HG03469 (cell line): ENCODE results near the gene MIB2.
"Not testable (repeated sequence)": the region's sequence is repeated elsewhere in the genome, so short reads cannot be mapped to it uniquely, and the experiment has no call there.

Experiments used
- ATAC-seq: cut with Tn5 transposase; IDR thresholded peaks from one replicate; pipeline ENCODE4 v1.9.1; 2021; ENCODE audit warnings: mild to moderate bottlenecking, moderate library complexity, moderate number of reproducible peaks; ENCODE audit not compliant: unreplicated experiment

The MIB2 gene

DNA sequence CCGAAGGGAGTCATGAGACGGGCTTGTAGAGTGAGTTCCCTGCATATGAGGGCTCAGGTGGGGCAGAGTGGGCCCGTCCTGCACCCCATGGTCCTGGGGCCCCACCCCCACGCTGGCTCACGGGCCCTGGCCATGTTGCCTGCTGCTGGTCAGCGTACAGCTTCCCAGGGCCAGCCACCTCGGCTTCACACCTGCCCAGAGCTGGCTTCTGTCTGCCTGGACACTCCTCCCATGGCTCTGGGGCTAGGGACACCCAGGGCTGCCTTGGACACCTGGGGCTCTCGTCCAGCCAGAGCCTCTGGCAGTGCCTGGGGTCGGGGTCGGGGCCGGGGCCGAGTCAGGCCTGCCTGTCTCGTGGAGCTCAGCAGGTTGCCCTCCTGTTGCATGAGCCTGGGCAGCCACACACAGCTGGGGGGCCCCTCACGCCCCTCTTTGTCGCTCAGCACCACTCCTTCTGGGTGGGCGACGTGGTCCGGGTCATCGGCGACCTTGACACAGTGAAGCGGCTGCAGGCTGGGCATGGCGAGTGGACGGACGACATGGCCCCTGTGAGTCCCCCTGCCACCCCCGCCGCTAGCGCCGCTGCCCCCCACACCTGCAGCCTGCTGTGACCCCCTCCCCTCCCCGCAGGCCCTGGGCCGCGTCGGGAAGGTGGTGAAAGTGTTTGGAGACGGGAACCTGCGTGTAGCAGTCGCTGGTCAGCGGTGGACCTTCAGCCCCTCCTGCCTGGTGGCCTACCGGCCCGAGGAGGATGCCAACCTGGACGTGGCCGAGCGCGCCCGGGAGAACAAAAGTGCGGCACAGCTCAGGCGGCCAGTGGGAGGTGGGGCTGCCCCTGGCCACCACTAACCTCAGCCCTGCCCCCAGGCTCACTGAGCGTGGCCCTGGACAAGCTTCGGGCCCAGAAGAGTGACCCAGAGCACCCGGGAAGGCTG, 11.2 kb downstream of the MIB2 start:
- ATAC-seq, result no peak

DNA sequence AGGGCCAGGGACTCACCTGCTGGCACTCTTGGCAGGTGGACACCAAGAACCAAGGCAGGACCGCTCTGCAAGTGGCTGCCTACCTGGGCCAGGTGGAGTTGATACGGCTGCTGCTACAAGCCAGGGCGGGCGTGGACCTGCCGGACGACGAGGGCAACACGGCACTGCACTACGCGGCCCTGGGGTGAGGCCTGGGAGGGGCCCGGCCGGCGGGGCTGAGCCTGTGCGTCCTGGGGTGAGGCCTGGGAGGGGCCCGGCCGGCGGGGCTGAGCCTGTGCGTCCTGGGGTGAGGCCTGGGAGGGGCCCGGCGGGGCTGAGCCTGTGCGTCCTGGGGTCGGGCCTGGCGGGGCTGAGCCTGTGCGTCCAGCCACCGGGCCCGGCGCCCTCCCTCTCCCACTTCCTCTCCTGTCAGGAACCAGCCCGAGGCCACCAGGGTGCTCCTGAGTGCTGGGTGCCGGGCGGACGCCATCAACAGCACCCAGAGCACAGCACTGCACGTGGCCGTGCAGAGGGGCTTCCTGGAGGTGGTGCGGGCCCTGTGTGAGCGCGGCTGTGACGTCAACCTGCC, 12.0 kb downstream of the MIB2 start:
- ATAC-seq, result no peak

DNA sequence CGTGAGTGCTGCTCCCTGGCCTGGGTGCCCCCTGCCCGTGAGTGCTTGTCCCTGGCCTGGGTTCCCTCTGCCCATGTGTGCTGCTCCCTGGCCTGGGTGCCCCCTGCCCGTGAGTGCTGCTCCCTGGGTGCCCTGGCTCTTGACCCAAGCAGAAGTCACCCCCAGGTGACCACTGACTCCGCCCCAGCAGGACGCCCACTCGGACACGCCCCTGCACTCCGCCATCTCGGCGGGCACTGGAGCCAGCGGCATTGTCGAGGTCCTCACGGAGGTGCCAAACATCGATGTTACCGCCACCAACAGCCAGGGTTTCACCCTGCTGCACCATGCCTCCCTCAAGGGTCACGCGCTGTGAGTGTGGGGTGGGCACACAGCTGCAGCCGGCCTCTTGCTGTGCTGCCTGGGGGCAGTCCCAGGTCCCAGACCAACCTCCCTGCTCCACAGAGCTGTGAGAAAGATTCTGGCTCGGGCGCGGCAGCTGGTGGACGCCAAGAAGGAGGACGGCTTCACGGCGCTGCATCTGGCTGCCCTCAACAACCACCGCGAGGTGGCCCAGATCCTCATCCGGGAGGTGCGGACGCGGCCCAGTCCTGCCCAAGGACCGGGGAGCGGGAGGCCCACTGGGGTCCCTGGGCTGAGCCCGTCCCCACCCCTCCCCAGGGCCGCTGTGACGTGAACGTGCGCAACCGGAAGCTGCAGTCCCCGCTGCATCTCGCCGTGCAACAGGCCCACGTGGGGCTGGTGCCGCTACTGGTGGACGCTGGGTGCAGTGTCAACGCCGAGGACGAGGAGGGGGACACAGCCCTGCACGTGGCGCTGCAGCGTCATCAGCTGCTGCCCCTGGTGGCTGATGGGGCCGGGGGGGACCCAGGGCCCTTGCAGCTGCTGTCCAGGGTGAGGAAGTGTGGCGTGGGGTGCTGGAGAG, 12.8 kb downstream of the MIB2 start:
- no peak for ATAC-seq

DNA sequence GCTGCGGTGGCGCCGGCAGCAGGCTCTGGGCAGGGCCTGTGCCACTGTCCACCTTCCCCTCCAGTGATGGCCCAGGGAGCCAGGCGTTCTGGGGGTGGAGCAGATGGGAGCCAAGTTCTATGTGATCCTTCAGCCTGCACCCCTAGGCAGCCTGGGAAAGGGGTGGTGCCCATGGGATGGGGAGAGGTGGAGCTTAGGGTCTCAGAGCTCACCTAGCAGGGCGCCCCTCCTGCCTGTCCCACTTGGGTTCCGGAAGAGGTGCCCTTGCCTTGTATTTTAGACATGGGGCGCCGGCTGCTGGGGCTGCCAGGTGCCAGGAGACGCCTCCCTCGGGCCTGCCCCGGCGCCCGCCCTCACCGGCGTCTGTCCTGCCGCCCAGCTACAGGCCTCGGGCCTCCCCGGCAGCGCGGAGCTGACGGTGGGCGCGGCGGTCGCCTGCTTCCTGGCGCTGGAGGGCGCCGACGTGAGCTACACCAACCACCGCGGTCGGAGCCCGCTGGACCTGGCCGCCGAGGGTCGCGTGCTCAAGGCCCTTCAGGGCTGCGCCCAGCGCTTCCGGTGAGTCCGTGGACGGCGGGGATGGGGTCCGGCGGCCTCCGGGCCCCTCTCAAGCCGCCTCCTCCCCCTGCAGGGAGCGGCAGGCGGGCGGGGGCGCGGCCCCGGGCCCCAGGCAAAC, 13.6 kb downstream of the MIB2 start:
- ATAC-seq, result no peak

DNA sequence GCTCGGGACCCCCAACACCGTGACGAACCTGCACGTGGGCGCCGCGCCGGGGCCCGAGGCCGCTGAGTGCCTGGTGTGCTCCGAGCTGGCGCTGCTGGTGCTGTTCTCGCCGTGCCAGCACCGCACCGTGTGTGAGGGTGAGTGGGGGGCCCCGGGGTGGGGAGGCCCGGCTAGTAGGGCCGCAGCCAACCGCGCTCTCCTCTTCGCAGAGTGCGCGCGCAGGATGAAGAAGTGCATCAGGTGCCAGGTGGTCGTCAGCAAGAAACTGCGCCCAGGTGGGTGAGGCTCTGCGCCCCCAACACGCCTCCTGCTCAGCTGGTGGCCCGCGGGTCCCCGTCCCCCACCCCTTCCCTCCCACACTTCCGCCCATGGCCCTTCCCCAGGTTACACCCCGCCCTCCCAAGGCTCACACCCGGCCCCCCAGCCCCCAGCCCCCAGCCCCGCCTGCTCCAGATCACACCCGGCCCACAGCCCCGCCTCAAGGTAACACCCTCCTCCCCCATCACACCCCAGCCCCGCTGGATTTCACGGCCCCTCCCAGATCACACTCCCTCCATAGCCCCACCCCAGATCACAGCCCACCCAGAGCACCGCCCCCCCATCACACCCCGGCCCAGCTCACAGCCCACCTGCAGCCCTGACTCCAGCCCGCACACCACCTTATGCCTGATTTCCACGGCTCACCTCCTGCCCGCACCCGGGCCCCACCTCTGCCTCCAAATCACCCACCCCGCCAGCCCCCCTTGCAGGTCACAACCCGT, 14.3 kb downstream of the MIB2 start:
- no peak for ATAC-seq

DNA sequence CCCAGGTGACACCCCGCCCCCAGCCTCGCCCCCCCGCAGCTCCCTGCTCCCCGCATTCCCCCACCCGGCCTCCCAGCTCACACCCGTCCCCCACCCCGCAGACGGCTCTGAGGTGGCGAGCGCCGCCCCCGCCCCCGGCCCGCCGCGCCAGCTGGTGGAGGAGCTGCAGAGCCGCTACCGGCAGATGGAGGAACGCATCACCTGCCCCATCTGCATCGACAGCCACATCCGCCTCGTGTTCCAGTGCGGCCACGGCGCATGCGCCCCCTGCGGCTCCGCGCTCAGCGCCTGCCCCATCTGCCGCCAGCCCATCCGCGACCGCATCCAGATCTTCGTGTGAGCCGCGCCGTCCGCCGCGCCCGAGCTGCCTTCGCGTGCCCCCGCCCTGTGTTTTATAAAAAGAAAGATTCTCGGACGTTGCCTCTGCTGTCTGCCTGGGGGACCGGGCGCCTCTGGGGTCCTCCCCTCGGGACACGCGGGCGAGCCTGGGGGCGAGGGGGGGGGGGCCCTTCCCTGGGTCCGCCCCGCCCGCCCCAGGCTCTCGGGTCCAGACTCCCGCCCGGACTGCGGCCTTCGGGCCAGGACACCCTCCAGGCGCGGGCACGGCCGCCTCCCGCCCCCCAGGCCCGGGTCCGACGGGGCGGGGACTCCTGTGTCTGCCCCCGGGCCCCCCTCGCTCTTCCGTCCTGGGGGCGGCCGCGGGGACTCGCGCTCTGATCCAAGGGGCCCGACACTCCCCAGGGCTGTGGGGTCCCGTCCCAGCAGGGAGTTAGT, 15.1 kb downstream of the MIB2 start:
- ATAC-seq, result peak; percentile 51

DNA sequence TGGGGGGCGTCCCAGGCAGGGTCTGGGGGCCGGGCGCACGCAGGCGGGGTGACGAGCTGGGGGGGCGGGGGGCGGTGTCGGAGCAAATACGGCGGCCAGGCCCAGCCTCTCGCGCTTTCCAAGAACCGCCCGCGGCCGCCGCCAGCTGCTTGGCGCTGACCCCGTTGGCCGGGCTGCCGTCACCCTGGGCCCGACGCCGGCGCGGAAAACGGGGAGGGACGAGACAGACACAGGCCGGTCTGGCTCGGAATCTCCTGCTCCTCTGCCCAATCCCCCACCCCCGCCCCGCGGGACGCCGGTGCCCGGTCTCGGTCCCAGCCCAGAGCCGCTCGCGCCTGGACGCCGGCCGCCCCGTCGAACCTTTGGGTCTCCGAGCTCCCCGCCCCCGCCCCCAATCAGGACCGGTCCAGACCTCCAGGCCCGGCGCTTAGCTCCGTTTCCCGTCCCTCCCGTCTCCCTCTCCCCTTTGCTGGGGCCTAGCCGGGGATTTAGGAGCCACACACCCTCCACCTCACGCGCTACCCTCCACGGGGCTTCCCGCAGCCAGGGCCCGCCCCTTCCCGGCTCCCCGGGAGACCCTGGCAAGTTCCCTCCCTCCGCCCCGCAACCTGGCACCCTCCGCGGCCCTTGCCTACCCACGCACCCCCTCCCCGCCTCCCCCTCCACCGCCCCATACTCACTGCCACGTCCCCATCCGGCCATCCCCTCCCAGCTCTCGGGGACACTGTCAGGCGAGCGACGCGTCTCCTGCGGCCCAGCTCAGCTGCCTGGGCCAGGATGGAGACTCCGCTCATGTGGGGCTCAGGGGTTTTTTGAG, 15.9 kb downstream of the MIB2 start:
- no peak for ATAC-seq

DNA sequence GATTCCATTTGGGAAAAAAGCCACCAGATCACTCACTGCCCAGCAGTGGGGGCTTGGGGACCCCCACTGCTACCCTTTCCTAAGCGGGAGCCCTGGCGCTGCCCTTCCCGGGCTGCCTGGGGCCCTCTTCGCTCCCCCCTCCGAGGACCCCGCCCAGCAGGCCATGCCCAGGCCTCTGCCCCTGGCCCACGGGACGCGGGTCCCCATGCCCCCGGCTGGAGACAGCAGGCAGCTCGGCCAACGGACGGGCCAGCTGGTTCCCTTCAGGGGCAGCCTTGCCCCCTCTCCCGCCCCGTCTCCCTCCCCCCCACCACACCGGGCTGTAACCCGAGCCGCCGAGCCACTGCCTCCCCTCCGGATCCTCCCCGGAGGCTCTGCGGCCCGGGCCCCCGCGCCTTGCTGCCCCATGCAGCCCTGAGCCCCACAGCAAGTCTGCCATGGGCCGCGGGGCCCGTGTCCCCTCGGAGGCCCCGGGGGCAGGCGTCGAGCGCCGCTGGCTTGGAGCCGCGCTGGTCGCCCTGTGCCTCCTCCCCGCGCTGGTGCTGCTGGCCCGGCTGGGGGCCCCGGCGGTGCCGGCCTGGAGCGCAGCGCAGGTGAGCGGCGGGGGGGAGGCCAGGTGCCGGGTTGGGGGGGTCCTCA, 16.6 kb downstream of the MIB2 start, which contains the start of gene MMP23B:
TSS of gene MMP23B (plus strand) at position 392 of the 639 bp plus-strand sequence. CDS start at position 438, 46 bp downstream.
- no peak for ATAC-seq

DNA sequence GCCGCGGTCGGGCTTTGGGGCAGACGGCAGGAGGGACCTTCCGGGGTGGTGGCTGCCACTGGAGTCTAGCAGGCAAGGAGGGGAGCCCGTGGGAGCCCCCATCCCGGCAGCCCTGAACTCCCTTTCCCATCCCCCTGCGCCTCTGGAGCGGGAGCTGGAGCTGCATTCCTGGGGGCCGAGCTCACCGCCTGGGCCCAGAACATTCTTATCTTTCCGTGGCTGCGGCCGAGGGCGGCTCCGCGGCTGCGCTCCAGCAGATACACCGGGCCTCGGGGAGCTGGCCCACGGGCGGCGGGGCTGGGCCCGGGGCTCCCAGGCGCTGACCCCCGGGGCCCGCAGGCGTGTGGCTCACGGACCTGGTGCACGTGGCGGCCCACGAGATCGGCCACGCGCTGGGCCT, 18.1 kb downstream of the MIB2 start:
- not testable (repeated sequence) for ATAC-seq

DNA sequence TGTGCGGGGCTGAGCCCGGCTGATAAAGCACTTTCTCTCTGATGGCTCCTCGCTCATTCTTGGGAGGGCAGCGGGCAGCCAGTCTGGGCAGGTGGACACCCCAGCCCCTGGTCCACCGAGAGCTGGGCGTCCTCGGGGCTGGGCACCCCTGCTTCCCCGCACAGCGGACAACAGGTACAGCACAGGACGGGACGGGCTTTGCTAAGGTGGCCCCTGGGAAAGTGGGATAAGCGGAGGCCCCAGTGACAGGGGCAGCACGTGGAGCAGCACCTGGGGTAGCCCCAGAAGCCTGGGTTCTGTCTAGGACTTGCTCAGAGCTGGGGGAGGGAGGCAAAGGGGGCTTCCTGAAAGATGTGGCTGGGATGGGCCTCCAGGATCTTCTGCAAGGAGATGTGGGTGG, 19.3 kb downstream of the MIB2 start:
- not testable (repeated sequence) for ATAC-seq

DNA sequence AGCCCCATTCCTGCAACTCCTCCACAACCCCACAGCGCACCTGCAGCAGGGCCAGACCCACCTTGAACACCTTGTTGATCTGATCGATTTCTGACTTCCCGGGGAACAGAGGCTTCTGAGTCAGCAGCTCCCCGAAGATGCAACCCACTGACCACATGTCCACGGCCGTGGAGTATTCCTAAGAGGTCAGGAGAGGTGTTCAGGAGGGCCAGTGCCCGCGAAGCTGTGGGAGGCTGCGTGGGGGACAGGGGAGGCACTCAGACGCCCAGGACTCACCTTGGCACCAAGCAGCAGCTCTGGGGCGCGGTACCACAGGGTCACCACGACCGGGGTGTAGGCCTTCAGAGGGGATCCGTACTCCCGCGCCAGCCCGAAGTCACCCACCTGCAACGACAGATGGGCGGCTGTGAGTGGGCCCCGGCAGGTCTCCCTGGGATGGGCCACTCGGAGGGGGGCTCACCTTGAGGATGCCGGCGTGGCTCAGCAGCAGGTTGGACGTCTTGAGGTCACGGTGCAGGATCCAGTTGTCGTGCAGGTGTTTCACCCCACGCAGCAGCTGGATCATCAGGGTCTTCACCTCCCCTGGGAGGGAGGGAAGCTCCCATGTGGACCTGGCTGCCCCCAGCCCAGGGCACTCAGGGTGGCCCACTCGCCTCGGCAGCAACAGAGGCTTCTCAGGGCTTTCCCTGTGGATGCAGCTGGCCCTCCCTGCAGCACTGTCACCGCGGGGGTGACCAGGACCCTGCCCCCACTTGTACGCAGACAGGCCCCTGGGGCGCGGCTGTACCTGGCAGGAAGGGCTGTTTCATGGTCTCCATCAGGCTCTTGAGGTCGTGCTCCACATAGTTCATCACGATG, 21.6 kb downstream of the MIB2 start:
- ATAC-seq, result not testable (repeated sequence)

DNA sequence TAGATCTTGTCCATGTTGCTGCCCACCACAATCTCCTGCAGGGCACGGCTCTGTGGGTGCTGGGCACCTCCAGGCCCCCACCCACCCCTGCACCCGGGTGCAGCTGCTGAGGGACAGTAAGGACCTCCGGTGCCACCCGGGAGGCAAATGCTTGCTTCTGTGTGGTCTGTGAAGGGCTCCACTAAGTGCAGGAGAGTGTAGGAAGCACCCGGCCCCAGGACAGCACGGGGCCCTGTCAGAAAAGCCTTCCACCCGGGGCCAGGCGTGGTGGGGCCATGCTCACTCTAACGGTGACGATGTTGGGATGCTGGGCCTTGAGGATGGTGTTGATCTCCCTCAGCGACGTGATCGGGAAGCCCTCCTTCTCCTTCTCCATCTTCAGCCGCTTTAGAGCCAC, 22.2 kb downstream of the MIB2 start:
- ATAC-seq, result not testable (repeated sequence)

DNA sequence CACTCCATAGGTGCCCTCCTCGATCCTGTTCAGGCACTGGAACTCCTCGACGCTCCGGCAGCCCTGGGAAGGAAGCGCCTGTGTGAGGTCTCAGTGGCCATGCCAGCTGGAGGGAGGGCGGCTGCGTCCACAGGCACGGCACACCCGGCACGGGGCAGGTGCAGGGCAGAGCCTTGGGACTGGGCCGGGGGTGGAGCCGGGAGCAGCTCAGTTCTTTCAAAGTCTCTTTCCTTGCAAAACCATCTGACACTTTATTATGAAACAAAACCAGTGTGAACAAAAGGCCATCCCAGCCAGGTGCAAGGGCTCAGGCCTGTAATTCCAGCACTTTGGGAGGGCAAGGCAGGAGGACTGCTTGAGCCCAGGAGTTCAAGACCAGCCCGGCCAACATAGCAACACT, 23.2 kb downstream of the MIB2 start:
- ATAC-seq, result not testable (repeated sequence)

DNA sequence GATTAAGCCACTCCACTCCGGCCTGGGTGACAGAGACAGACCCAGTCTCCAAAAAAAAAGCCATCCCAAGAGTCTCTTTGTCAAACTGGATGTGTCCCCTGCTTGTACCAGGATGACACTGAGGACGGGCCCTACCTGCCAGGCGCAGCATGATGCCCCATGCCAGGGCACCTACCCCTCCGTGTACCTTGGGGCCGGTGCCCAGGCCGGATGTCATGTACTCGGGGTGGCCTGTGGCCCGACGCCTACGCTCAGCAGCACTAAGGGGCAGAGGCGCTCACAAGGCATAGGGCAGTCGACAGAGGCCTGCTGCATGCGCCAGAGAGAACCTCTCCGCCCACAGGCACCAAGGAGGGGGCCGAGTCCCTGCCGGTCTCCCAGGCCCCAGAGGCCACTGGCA, 24.1 kb downstream of the MIB2 start:
- ATAC-seq, result not testable (repeated sequence)

DNA sequence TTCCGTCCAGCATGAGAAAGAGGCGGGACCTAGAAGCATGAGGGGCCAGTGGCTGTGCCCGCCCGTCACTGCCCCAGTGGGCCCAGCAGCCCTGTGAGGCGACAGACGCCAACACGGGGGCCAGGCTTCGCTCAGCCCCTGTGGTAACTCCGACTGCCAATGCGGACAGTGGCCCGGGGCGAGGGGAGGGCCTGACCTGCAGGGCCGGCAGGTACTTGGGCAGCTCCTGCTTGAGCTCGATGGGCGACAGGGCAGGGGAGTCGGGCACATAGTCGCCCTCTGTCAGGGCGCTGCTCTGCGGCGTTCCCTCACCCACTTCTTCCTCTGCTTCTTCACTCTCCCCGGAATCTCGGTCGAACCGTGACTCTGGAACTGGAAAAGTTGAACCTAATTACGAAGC, 24.8 kb downstream of the MIB2 start:
- not testable (repeated sequence) for ATAC-seq

DNA sequence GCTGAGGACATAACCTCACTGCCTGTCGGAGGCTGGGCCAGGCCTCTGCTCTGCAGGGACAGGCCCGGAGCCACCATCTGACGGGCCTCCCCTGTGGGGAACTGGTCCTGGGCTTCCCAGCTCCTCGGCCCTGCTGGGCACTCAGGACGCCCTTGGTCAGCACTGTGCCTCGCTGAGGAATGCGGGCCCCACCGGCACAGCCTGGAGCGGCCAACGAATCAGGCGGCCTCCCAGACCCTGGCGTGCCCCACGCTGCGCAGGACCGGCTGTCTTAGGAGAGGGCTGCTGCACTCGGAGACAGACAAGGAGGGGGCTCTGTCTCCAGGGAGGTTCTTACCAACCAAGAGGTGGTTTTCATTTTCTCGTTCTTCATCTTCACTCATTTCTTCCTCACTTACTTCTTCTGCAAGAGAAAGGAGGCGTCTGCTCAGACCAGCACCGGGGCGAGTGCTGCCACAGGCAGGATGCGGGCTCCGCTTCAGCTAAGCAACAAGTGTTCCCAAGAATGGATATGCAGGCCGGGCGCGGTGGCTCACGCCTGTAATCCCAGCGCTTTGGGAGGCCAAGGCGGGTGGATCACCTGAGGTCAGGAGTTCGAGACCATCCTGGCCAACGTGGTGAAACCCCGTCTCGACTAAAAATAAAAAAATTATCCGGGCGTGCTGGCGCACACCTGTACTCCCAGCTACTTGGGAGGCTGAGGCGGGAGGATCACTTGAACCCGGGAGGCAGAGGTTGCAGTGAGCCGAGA, 25.6 kb downstream of the MIB2 start:
- ATAC-seq, result not testable (repeated sequence)
